ENCODE measurements around the gene PTPRR.

GRCh38 chr12:70847871-70848270 is 72.7 kb downstream of the PTPRR start:
- TF ChIP-seq POLR2A (IDR thresholded peaks at IDR 0.05) (no peak), CTCF (IDR thresholded peaks at IDR 0.05) (no peak)

All from body of pancreas (tissue), 4 donors.